Thymus (tissue), 11 donors: ENCODE measurements around the gene GNAI1. TPM values are rescaled to one million over a fixed set of nuclear protein-coding genes. Genes with fewer than 3 reads are reported as not detected.

Experiments
- DNase-seq, 9 donors: peaks; one replicate each; pipeline ENCODE4 v3.0.0-alpha.2; 2013; ENCODE audit warnings: low spot score in 9 of 9, low read depth in 6 of 9, missing footprints in 1 of 9
- H3K27ac ChIP-seq, 2 donors: one replicate each; pipeline ENCODE4 v1.5.1; 2013; ENCODE audit warnings: control low read depth in 1 of 2, low read depth in 1 of 2, low read length in 1 of 2, mild to moderate bottlenecking in 1 of 2, moderate library complexity in 1 of 2
- H3K27me3 ChIP-seq, 2 donors: one replicate each; pipeline ENCODE4 v1.5.1; 2013; ENCODE audit warnings: low read length in 1 of 2; ENCODE audit not compliant: control insufficient read depth in 2 of 2, insufficient read depth in 1 of 2
- H3K36me3 ChIP-seq, 2 donors: one replicate each; pipeline ENCODE4 v1.5.1; 2013; ENCODE audit warnings: low read length in 1 of 2, mild to moderate bottlenecking in 1 of 2, moderate library complexity in 1 of 2; ENCODE audit not compliant: control insufficient read depth in 2 of 2, insufficient read depth in 2 of 2
- H3K4me1 ChIP-seq, 2 donors: one replicate each; pipeline ENCODE4 v1.5.1; 2013; ENCODE audit warnings: low read length in 2 of 2; ENCODE audit not compliant: control insufficient read depth in 2 of 2, insufficient read depth in 2 of 2
- H3K4me3 ChIP-seq, 2 donors: one replicate each; pipeline ENCODE4 v1.5.1; 2013; ENCODE audit warnings: low read length in 2 of 2, control low read depth in 1 of 2, mild to moderate bottlenecking in 1 of 2
- H3K9me3 ChIP-seq, 2 donors: one replicate each; pipeline ENCODE4 v1.5.1; 2013; ENCODE audit warnings: low read length in 1 of 2, mild to moderate bottlenecking in 1 of 2; ENCODE audit not compliant: control insufficient read depth in 2 of 2, insufficient read depth in 1 of 2
- WGBS: extraction: QIAGEN DNeasy Blood & Tissue Kit; methylation state at CpG from one replicate; pipeline ENCODE4 v1.1.7; 2013; 5-methylcytosine and 5-hydroxymethylcytosine counted together
- polyA plus RNA-seq: library from polyadenylated mRNA; stranded (reverse); fragments of 200-250 nt; gene quantifications from one replicate; pipeline ENCODE4 v1.2.3, GENCODE V29; 2013
- total RNA-seq: library from RNA; stranded (reverse); fragments of 120-200 nt; gene quantifications from one replicate; pipeline ENCODE4 v1.2.4, GENCODE V29; 2013
- donor health status: healthy.

The GNAI1 gene
- total and polyA plus RNA-seq, 2 donors = 10.2 to 12.6 TPM

DNA sequence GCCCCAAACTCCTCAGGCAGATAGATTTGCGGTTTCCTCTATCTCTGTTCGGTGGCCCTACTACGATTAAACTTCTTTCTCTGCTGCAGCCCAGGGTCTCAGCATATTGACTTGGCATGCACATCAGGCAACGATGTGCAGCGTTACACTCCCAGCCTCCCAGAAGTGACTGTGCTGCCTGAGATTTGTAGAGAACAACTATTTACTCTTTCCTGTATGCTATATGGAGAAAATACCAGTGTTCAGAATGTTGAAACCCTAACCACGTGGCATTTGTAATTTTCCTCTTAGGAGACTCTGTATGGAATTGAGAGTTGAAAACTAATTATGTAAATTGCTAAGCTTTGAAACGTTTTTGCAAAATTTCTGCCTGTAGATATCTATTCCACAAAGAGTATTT lies 50.9 kb downstream of the GNAI1 start:
- Histone ChIP-seq H3K27me3 (no peaks in the 10 kb centered on the region), H3K4me1 (no peaks in the 10 kb centered on the region), H3K4me3 (no peak overlapping the region), H3K36me3 (no peaks in the 10 kb centered on the region), H3K27ac (no peak overlapping the region), H3K9me3 (no peaks in the 10 kb centered on the region)
- WGBS = 96% methylated on average over 7 of the region's 7 CpGs
- DNase-seq = no peak

DNA sequence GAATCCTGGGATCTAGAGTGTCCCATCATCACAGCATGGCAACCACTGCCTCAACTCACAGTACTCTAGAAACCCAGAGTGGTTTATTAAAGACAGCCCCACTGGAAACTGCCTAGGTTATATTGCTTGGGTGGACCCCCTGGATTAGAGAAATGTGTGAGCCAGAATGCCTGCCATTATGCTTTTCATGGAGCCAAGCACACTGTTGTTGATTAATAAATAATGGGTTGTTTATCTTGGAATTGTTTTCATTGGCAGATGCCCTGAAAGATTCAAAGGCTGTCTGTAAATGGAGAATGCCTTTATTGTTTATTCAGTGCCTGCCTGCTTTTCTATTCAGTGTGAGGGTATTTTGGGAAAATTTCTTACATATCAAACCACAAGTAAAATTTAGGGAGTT lies 52.1 kb downstream of the GNAI1 start:
- Histone ChIP-seq H3K4me3 (no peak overlapping the region), H3K27ac (no peak overlapping the region), H3K27me3 (no peaks in the 10 kb centered on the region), H3K9me3 (no peaks in the 10 kb centered on the region), H3K36me3 (no peaks in the 10 kb centered on the region), H3K4me1 (no peaks in the 10 kb centered on the region)
- DNase-seq = no peak

DNA sequence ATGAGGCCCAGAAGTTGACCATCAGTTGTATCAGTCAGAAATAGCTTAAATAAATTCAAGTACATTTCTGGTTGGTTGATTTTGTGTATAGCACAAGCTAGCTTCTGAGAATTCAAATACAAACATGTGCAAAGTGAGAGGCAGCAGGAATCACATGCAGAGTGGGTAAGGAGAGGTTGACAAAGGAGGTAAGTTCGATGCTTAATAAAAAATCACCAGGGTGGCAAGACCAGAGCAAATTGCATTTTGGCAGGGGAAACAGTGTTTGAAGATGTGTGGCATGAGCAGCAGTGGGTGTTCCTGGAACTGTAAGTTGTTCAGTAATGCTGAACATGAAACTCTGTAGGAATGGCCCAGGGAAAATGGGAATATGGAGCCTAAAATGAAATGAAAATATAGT lies 52.6 kb downstream of the GNAI1 start:
- no peak overlapping the region for H3K4me3 ChIP-seq
- WGBS = 87% methylated on average over 1 of the region's 1 CpG
- no peaks in the 10 kb centered on the region for H3K27me3 ChIP-seq
- no peaks in the 10 kb centered on the region for H3K36me3 ChIP-seq
- no peaks in the 10 kb centered on the region for H3K4me1 ChIP-seq
- H3K9me3 ChIP-seq = no peaks in the 10 kb centered on the region
- H3K27ac ChIP-seq = no peak overlapping the region
- DNase-seq = no peak

DNA sequence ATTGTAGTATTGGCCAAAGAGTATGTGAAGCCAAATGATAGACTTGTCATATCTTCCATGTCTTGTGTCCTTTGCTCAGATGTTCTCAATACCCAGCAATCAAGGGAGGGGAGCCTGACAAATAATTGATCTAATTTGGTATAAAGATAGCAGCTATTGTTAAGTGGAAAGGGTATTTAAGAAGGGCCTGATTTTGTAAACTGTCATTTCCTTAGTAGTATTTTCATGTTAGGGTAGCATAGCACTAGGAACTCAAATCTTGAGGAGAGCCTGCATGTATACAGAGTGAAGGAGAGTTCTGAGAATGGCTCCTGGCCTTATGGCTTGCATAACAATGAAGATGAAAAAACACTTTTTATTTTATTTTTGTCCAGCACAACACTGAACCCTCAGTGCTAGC lies 53.1 kb downstream of the GNAI1 start:
- no peaks in the 10 kb centered on the region for H3K9me3 ChIP-seq
- no peak for DNase-seq
- H3K27me3 ChIP-seq = no peaks in the 10 kb centered on the region
- H3K27ac ChIP-seq = no peak overlapping the region
- H3K4me1 ChIP-seq = no peaks in the 10 kb centered on the region
- H3K4me3 ChIP-seq = no peak overlapping the region
- no peaks in the 10 kb centered on the region for H3K36me3 ChIP-seq

DNA sequence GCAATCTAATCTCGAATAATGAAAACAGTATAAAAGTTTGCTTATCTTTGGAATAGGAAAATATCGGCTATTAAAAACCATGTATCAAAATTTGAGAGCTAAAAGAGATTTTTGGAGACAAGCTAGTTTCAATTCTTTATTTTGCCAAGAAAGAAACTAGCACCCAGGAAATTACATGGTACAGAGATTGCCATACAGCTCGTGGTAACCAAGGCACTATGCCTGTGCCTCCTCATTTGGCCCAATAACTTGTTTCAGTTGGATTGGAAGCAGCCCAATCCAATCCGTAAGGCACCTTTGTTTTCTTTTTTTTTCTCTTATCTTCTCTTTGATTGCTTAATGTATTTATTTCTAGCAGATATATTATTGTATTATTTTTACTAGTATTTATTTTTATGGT lies 55.0 kb downstream of the GNAI1 start:
- no peak for DNase-seq
- no peaks in the 10 kb centered on the region for H3K4me1 ChIP-seq
- no peaks in the 10 kb centered on the region for H3K27me3 ChIP-seq
- no peaks in the 10 kb centered on the region for H3K9me3 ChIP-seq
- H3K27ac ChIP-seq = no peak overlapping the region
- WGBS = 92% methylated on average over 4 of the region's 4 CpGs
- no peak overlapping the region for H3K4me3 ChIP-seq
- no peaks in the 10 kb centered on the region for H3K36me3 ChIP-seq

DNA sequence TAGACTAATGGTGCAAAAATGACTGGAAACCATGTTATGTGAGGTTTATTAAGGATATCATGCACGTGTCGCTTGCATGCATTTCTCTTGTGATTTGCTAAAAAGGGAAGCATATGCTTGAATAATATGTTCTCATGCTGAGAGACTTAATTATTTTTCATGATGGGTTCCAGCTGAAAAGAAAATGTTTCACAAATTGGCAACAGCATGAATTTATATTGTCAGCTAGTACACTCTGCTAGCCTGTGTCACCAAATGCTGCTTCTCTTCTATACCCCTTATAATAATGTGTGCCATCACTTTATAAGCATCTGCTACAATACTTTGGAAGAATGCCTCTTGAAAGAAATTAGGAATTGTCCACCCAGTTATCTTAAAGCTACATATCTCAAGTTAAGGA lies 63.0 kb downstream of the GNAI1 start:
- H3K27me3 ChIP-seq = no peaks in the 10 kb centered on the region
- no peaks in the 10 kb centered on the region for H3K4me1 ChIP-seq
- 97% methylated on average over 2 of the region's 2 CpGs for WGBS
- no peak for DNase-seq
- no peaks in the 10 kb centered on the region for H3K9me3 ChIP-seq
- H3K36me3 ChIP-seq = no peaks in the 10 kb centered on the region
- no peak overlapping the region for H3K4me3 ChIP-seq
- H3K27ac ChIP-seq = no peak overlapping the region

DNA sequence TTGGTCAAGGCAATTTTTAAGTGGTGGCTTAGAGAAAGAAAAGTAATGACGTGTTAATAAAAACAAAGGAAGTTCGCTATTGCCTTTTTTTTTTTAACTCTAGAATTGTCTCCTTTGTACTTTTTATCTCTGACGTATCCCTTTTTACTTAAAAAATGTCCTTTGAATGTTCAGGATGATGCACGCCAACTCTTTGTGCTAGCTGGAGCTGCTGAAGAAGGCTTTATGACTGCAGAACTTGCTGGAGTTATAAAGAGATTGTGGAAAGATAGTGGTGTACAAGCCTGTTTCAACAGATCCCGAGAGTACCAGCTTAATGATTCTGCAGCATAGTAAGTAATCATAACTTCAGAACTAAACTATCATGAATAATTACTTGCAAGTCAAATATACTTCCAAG lies 64.4 kb downstream of the GNAI1 start:
- Histone ChIP-seq H3K27me3 (no peaks in the 10 kb centered on the region), H3K4me1 (no peaks in the 10 kb centered on the region), H3K4me3 (no peak overlapping the region), H3K36me3 (no peaks in the 10 kb centered on the region), H3K27ac (no peak overlapping the region), H3K9me3 (no peaks in the 10 kb centered on the region)
- 96% methylated on average over 5 of the region's 5 CpGs for WGBS
- no peak for DNase-seq

DNA sequence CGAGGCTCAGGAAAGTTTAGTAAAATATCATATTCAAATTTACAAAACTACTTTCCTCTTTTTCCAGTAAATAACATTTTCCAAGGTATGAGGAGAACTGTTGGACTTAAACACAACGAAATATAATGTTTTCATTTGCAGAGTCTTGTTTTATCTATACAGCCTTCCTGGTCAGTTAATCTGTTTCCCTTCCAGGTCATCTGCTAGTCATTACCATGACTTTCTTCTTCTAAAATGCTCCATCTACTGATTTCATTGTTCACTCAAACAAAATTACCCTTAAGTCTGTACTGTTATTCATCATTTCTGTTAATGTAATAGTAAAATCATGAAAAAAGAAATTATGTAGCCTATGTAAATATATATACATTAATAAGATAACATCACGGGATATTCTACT lies 69.8 kb downstream of the GNAI1 start:
- no peak for DNase-seq
- Histone ChIP-seq H3K9me3 (no peaks in the 10 kb centered on the region), H3K27ac (no peak overlapping the region), H3K36me3 (no peaks in the 10 kb centered on the region), H3K4me1 (no peaks in the 10 kb centered on the region), H3K4me3 (no peak overlapping the region), H3K27me3 (no peaks in the 10 kb centered on the region)
- WGBS = 62% methylated on average over 3 of the region's 3 CpGs

DNA sequence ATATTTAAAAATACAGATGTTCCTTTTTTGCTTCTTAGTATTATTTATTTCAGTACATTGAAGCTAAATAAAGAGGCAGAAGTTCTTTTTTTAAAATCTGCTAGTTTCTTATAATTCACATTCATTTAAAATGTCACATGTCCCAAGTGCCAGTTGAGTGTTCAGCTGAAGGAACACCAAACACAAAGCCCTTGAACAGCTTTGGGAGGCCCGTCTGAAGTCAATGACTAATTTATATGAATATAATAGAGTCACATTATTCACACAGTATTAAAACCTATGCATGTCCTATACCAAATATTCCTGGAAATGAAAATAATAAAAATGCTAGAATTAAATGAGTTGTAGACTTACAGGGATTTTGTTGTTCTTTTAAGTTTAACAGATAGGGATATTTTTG lies 70.3 kb downstream of the GNAI1 start:
- H3K27me3 ChIP-seq = no peaks in the 10 kb centered on the region
- H3K4me3 ChIP-seq = no peak overlapping the region
- 94% methylated on average over 1 of the region's 1 CpG for WGBS
- no peaks in the 10 kb centered on the region for H3K4me1 ChIP-seq
- H3K36me3 ChIP-seq = no peaks in the 10 kb centered on the region
- no peaks in the 10 kb centered on the region for H3K9me3 ChIP-seq
- DNase-seq = no peak
- H3K27ac ChIP-seq = no peak overlapping the region

DNA sequence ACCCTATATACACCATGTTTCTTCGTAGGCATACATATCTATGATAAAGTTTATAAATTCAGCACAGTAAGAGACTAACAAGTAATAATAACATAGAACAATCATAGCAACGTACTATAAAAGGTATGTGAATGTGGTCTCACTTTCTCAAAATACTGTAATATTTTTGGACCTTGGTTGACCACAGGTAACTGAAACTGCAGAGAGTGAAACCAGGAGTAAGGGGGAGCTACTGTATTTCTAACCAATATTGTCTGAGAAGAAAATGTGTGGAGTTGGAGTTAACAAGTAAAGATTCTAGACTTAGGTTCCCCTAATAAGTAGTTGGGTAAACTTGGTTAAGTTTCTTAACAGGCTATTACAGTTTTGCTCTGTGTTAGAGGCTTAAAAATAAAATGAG lies 72.1 kb downstream of the GNAI1 start:
- H3K27ac ChIP-seq = no peak overlapping the region
- no peaks in the 10 kb centered on the region for H3K9me3 ChIP-seq
- no peaks in the 10 kb centered on the region for H3K4me1 ChIP-seq
- H3K27me3 ChIP-seq = no peaks in the 10 kb centered on the region
- 87% methylated on average over 2 of the region's 2 CpGs for WGBS
- no peak for DNase-seq
- H3K36me3 ChIP-seq = no peaks in the 10 kb centered on the region
- H3K4me3 ChIP-seq = no peak overlapping the region
